KOPT-K1 (cell line): ENCODE measurements around the gene ZNF319.
"Not testable (repeated sequence)": the region's sequence is repeated elsewhere in the genome, so short reads cannot be mapped to it uniquely, and the experiment has no call there.

Source experiments
- H3K27ac ChIP-seq: fragments of 200-600 bp; sonication (generic); 2 replicates; pipeline ENCODE4 v1.5.1; 2016; ENCODE audit warnings: antibody characterized with exemption, mild to moderate bottlenecking, low read depth, low read length; ENCODE audit not compliant: poor library complexity, severe bottlenecking
- H3K36me3 ChIP-seq: fragments of 200-600 bp; sonication (generic); 2 replicates; pipeline ENCODE4 v1.5.1; 2017; ENCODE audit warnings: antibody characterized with exemption, mild to moderate bottlenecking, low read length, moderate library complexity; ENCODE audit not compliant: insufficient read depth
- H3K9me3 ChIP-seq: fragments of 200-600 bp; sonication (generic); 2 replicates; pipeline ENCODE4 v1.5.1; 2017; ENCODE audit warnings: antibody characterized with exemption, low read length, mild to moderate bottlenecking; ENCODE audit not compliant: insufficient read depth, poor library complexity, severe bottlenecking

ZNF319 gene

DNA sequence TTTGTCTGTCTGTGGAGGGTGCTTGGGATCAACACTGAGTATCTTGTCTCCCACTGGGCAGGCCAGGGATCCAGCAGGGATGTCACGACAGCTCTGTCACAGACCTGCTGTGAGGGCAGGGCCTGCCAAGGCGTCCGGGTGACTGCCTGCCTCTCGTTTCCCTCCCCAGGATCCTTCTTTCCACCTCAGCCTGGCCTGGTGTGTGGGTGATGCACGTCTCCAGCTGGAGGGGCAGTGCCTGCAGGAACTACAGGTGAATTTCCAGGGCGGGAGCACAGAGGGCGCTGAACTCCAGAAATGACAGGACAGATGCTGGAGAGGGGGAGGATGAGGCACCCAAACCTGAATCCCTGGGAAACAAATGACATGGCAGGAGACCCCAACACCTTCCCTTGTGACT lies 18.3 kb upstream of the ZNF319 start:
- H3K36me3 ChIP-seq = peaks cover 39% of the 10 kb centered on the region; the same call in 1 of the 2 replicates
- no peaks in the 10 kb centered on the region for H3K9me3 ChIP-seq
- no peak overlapping the region for H3K27ac ChIP-seq

DNA sequence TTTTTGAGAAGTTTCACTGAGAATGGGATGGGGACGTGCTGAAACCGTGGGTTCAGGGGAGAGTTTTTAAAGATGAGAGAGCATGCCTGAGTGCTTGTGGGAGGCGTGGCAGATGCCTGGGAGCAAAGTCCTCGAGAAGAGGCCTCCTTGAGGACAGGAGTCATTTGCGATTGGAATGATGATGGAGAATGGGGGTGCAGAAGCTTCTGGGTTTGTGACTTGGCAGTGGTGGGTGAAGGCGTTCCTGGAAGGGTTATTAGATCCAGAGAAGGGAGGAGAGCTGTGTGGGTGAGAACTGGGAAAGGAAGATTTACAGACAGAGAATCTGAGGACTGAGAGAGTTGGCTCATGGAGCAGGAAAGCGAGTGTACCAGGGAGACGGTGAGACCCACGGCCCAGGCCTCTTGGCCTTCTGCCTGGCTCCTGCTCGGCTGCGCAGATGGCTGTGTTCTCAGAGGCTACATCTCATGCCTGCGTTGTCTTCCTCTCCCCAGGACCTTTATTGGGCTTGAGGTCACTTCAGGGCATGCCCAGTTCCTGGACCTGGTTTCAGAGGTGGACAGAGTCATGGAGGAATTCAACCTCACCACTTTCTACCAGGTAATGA lies 16.5 kb upstream of the ZNF319 start:
- Histone ChIP-seq H3K27ac (no peak overlapping the region), H3K9me3 (no peaks in the 10 kb centered on the region), H3K36me3 (peaks cover 51% of the 10 kb centered on the region)

DNA sequence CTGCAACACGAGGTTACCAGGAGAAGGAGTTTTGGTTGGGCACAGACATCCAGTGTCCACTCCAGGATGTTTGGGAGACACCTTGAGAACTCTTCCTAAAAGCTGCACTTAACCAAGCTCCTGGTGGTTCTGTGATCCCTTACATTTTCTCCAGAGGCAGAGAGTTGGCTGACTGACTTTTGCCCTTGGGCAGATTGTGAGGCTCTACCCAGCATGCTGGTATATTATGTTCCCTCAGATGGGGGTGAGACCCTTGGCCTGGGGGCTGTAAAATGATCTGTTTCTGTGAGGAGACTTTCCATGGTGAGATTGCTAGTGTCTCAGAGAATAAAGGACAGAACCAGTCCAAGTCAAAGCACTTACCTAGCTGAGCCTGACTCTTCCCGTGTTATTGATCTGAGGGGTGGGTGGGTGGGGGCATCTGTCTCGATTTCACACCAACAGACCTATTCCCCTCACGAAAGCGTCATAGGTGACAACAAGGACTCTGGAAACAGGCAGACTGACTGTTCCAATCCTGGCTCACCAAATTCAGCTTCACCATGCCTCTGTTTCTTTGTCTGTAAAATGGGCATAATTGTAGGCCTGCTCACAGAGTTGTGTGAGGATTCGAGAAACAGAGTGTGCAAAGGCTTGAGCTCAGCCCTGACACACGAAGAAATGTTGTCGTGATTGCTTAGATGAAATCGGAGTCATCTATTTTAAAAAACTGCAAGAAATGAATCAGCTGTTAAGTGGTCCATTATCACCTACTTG lies 12.9 kb upstream of the ZNF319 start:
- Histone ChIP-seq H3K27ac (no peak overlapping the region), H3K9me3 (no peaks in the 10 kb centered on the region), H3K36me3 (peaks cover 59% of the 10 kb centered on the region)

DNA sequence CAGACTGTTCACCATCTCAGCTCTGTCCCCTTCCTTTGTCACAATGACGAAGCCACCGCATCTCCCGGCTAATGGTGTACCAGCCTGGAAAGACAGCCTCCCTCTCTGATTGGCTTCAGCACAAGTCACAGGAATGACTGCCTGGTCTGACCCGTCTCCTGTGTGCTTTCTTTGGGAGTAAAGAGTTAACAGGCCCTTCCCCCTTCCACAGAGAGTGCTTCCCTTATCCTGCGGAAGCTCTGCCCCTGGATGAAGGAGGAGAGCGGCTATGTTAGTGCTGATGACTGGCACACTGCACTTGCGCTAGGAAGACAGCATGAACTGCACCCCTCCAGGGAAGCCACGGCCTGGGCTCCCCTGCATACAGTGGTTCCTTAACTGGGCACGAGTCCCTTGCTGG lies 12.0 kb upstream of the ZNF319 start:
- H3K36me3 ChIP-seq = peaks cover 51% of the 10 kb centered on the region
- H3K27ac ChIP-seq = no peak overlapping the region
- H3K9me3 ChIP-seq = no peaks in the 10 kb centered on the region

DNA sequence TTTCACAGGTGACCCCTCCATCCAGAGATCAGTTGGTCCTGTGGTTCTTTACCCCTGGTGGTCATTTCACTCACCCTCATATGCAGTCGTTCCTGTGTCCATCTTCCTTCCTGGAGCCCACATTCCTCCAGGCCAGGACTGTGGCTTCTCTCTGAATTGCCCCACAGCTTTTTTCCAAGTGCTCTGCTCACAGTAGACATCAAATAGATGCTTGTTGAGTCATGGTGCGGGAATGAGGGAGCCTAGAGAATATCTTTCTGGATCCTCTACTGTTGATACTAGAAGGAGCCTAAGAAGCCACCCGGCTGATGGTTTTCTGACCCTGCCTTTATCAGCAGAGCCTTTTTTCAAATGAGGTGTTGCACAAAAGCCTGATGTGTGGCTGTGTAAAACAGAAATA lies 11.2 kb upstream of the ZNF319 start:
- Histone ChIP-seq H3K36me3 (peaks cover 53% of the 10 kb centered on the region), H3K9me3 (peaks cover under 1% of the 10 kb centered on the region), H3K27ac (no peak overlapping the region)

DNA sequence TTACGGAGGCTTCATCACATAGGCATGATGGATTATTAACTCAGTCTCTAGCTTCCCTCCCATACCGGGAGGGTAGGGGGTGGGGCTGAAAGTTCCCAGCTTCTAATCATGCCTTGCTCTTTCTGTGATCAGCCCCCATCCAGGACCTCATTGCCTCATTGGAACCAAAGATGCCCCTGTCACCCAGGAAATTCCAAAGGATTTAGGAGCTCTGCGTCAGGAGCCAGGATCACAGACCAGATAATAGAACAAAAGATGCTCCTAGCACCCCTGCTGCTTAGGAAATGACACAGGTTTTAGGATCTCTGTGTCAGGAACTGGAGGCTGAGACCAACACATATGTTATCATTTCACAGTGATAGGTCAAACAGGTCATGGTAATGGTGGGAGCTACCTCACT lies 10.4 kb upstream of the ZNF319 start:
- H3K27ac ChIP-seq = no peak overlapping the region
- peaks cover 56% of the 10 kb centered on the region for H3K36me3 ChIP-seq

DNA sequence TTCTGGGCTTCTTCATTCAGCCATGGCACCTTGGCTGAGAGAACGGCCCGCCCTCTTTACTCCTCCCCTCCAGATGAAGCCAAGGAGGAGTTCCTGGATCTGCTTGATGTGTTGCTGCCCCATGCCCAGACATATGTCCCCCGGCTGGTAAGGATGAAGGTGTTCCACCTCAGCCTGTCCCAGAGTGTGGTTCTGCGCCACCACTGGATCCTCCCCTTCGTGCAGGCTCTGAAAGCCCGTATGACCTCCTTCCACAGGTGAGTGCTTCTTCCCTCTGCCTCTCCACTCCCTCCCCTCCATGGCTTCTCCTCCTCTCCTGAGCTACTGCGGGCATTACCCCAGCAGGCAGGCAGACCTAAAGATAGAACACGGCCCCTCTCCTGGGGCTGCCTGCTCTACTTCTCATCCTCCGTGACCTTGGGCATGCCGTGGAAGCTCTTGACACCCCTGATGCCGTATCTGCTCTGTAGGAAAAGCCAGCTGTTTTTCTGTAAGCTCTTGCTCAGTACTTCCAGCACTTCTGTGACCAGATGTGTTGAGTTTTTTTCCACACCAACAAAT lies 9.5 kb upstream of the ZNF319 start:
- H3K9me3 ChIP-seq = peaks cover 9% of the 10 kb centered on the region
- H3K27ac ChIP-seq = no peak overlapping the region
- H3K36me3 ChIP-seq = peaks cover 59% of the 10 kb centered on the region

More for the DNA sequence above, 10.4 kb upstream of the ZNF319 start:
- H3K9me3 ChIP-seq = peaks cover 8% of the 10 kb centered on the region

DNA sequence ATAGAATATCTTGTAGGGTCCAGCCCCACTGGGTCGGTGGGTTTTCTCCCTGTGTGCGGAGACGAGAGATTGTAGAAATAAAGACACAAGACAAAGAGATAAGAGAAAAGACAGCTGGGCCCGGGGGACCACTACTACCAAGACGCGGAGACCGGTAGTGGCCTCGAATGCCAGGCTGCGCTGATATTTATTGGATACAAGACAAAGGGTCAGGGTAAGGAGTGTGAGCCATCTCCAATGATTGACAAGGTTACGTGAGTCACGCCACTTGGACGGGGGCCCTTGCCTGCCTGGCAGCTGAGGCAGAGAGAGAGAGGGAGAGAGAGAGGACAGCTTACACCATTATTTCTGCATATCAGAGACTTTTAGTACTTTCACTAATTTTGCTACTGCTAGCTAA lies 4.3 kb upstream of the ZNF319 start:
- not testable (repeated sequence) for H3K9me3 ChIP-seq, H3K27ac ChIP-seq
- H3K36me3 ChIP-seq = peaks cover 47% of the 10 kb centered on the region

DNA sequence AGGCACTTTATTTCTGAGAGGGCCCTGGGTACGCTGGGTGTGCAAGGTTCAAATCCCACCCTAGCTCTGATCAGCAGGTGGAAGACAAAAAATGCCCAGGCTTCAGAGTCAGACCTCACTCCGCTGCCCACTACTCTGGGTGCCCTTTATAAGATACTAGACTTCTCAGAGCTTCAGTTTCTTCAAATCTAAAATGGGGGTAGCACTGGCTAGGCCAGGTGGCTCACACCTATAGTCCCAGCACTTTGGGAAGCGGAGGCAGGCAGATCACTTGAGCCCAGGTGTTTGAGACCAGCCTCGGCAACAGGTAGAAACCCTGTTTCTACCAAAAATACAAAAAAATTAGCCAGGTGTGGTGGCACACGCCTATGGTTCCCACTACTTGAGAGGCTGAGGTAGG lies 2.5 kb upstream of the ZNF319 start:
- Histone ChIP-seq H3K27ac (no peak overlapping the region), H3K9me3 (peaks cover 9% of the 10 kb centered on the region), H3K36me3 (peaks cover 45% of the 10 kb centered on the region)

DNA sequence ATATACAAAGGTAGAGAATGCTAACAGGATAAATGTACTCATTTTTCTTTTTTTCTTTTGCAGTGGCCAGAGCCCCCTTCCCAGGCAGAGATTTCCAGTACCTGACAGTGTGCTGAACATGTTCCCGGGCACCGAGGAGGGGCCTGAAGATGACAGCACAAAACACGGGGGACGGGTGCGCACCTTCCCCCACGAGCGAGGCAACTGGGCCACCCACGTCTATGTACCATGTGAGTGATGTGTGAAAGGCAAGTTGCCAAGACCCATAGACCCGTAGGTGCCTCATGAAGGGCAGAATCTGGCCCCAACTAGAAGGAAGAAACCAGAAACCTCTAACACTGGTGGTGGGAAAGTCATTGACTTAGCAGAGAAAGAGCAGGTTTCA lies 1.9 kb upstream of the ZNF319 start:
- Histone ChIP-seq H3K36me3 (peaks cover 50% of the 10 kb centered on the region), H3K9me3 (peaks cover 9% of the 10 kb centered on the region), H3K27ac (no peak overlapping the region)

DNA sequence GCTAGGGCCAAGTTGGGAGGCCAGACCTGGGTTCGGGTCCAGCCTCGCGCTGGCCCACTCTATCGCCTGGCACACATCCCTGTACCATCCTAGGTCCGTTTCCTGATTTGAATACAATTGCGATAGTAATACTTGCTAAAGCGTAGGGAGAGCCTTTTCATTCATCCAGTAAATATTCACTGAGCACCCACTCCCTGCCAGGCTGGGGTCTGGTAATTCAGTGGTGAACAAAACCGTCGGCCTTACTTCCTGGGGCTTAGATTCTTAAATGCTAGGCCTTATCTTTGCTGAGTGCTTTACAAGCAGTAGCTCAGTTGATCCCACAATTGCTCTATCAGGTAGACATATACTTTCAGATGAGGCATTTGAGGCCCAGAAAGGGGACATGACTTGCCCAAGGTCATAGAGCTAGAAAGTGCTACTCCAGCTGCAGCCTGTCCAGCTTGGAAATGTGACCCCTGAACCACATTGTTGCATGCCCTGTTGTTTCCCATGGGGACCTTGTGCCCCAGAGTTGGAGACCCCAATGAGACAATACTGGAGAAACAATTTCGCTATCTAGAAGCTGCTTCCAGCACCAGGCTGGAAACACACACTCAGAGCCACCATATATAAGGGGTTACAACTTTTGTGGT lies 1.4 kb upstream of the ZNF319 start:
- H3K27ac ChIP-seq = peak overlapping the region; percentile 62
- H3K36me3 ChIP-seq = peaks cover 50% of the 10 kb centered on the region
- H3K9me3 ChIP-seq = peaks cover 9% of the 10 kb centered on the region

DNA sequence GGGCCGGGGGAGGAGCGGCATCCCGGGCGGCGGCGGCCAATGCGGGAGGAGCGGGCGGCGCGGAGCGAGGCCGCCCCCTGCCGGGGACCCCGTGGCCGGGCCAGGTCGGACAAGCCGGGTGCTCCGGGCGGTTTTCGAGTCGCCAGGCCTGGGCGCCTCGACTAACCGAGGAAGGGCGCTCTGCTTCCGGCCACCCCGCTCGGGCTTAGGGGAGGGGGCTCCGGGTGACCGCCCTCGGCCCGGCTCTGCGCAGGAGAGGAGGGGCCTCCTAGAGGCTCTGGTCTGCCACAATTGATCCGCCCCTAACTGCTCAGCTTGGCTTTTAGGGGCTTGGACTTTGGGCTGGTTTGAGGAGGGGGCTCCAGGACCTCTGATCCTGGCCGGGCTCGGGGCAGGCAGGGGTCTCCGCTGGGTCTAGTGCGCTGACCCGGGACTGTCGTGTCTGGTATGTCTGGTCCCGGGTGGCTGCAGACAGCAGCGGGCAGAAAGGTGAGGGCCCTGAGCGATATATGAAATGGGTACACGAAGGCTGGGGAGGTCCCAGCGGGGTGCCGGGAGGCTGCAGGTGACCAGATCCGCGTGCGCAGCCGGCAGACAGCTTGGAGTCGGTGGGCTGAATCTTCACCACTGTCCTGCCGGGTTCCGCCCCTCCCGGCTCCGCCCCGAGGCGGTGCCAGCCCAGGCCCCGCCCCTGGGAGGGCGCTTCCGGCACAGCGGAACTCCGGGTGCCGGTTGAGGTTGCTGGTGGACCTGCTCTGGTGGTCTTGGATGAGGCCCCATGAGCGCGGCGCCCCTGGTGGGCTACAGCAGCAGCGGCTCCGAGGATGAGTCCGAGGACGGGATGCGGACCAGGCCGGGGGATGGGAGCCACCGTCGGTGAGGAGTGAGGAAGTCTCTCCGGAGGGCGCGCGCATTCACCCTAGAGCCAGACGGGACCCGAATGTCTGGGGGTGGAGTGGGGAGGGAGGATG lies 519 bp upstream of the ZNF319 start, which contains the start of gene USB1:
TSS of gene USB1 (plus strand) at position 702 of the 971 bp plus-strand sequence. CDS start at position 779, 77 bp downstream.
- peaks cover 49% of the 10 kb centered on the region for H3K36me3 ChIP-seq
- H3K27ac ChIP-seq = peak within 1 kb of the TSS; percentile 62
- peaks cover 2% of the 10 kb centered on the region for H3K9me3 ChIP-seq

DNA sequence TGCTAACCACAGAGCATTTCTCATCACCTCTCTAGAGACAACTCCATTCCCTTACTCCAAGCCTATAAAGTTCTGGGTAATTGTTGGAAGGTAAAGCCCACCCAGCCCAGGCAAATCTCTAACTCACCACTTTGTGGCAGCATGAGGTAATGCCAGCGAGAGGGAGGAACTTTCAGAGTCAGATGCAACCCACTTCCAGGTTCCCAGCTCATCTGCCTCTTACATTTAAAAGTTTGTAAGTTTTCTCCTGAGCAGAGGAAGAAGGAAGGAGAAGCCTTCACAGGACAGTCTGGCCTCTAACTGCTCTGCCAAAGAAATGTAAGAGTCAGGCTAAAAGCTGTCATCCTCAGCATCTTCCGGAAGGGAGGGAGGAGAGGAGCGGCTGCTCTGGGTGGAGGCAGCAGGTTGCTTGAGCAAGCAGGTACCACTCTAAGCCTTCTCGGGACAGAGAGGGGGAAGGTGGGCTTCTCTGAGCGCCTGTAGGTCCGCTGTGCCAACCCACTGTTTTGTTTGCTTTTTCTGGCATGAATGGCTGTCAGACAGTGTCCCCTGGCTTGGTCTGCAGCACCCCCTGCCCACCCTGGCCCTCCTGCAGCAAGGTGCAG lies 1.0 kb downstream of the ZNF319 start:
- Histone ChIP-seq H3K27ac (peak overlapping the region; percentile 62), H3K36me3 (peaks cover 50% of the 10 kb centered on the region), H3K9me3 (no peaks in the 10 kb centered on the region)

DNA sequence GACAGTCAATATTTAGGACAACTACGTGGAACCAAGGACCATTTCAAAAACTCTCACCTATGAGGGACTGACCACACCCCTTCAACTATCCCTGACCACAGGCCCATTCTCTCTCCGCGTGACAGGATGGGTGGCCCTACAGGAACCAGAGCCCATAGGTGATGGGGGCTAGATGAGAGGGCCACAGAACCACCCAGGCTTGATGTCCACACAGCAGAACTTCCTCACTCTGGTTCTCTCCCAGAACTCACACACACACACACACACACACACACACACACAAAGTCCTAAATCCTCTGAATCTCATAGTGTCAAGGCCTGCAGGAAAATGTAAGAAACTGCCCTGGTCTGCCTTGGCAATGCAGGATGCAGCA lies 1.5 kb downstream of the ZNF319 start:
- Histone ChIP-seq H3K9me3 (no peaks in the 10 kb centered on the region), H3K36me3 (peaks cover 50% of the 10 kb centered on the region), H3K27ac (no peak overlapping the region)
